Left lobe of liver (tissue), 2 donors: ENCODE data around the gene MPC1. TPM values are rescaled to one million over a fixed set of nuclear protein-coding genes. Genes with fewer than 3 reads are reported as not detected.
A peak's percentile ranks its signal among the peaks of the same experiment; 100 is the strongest.
"Not testable (repeated sequence)": the region's sequence is repeated elsewhere in the genome, so short reads cannot be mapped to it uniquely, and the experiment has no call there.

Experiments
- ATAC-seq: fragments of 200-7000 bp; cut with Tn5 transposase; one replicate; pipeline ENCODE4 v1.9.1; 2020; ENCODE audit warnings: mild to moderate bottlenecking, moderate library complexity
- DNase-seq: peaks from one replicate; pipeline ENCODE4 v3.0.0-alpha.2; 2020; ENCODE audit warnings: low spot score
- total RNA-seq: library from RNA; stranded (reverse); gene quantifications from one replicate; pipeline ENCODE4 v1.2.1, GENCODE V29; 2021
- donor health status: DM: no; HTN: no; CAD: no; lungs with moderate emphysema.
- donor health status: DM: no; HTN: yes; CAD: no.

The MPC1 gene
- total RNA-seq, 1 donor from 2014 or later = 120 TPM

GRCh38 chr6:166382500-166382932 is 224 bp downstream of the MPC1 start:
- DNase-seq (no peak), ATAC-seq (peak; percentile 3)

- ATAC-seq = peak; percentile 74
- peak; percentile 93 for DNase-seq
Measured at GRCh38 chr6:166381733-166382499, 824 bp downstream of the MPC1 start.

DNA sequence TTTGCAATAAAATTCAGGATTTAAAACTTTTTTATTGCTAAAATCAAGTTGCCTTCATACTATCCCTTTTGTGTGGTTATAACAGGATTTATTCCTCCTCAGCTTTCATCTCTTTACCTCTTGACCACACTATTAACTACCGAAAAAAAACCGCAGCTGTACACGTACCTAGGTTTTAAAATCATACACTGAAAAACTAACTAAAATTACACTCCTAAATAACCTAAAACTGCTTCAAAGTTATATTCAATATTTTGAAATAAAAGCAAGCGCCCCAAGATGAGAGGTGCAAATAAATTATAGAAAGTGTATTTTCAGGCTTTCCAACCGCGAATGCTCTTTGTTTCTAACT is 1.4 kb downstream of the MPC1 start:
- ATAC-seq (no peak), DNase-seq (no peak)

GRCh38 chr6:166379800-166380199 is 2.9 kb downstream of the MPC1 start:
- ATAC-seq (peak; percentile 5), DNase-seq (peak; percentile 80)

GRCh38 chr6:166379103-166379586 is 3.6 kb downstream of the MPC1 start:
- ATAC-seq (no peak), DNase-seq (no peak)

DNA sequence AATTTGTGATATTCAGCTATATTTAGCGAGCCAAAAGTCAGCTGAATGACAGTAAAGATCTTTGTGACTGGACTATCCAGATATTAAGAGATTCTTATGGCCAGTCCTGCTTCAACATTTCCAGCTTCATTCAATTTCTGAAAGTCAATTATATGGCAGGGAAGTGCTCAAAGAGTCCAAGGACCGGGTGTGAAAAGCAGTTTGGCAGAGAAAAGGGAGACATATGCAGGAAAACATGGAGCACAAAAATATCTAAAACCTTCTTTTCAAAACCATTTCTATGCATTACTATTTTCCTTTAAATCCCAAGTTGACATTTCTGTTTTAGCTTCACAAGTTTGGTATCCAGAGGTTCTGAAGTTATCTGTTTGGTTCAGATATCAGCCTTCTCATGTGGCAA is 5.0 kb downstream of the MPC1 start:
- DNase-seq (no peak), ATAC-seq (no peak)

DNA sequence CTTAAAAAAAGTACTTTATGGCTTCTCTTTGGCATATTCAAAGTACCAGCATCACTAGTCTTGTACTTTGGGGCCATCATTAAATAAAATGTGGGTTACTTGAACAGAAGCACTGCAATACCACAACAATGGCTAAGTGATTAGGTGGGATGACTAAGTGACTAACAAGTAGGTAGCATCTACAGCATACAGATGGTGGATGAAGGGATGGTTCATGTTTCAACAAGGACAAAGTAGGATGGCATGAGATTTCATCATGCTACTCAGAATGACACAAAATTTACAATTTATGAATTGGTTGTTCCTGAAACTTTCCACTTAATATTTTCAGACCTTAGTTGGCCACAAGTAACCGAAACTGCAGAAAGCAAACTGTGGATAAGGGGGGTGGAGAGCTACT is 7.7 kb downstream of the MPC1 start:
- DNase-seq (no peak), ATAC-seq (no peak)

DNA sequence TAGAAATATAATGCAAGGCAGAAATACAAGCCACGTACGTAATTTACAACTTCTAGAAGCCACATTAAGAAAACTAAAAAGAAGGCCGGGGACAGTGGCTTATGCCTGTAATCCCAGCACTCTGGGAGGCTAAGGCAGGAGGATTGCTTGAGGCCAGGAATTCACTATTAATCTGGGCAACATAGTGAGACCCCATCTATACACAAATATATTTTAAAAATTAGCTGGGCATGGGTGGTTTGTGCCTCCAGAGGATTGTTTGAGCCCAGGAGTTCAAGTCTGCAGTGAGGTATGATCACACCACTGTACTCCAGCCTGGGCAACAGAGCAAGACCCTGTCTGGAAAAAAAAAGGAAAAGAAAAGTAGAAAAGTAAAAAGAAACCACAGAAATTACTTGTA is 12.3 kb downstream of the MPC1 start:
- DNase-seq (no peak), ATAC-seq (no peak)

- no peak for DNase-seq
- ATAC-seq = no peak
Measured at GRCh38 chr6:166369782-166370181, 13.0 kb downstream of the MPC1 start.

GRCh38 chr6:166366921-166367320 is 15.8 kb downstream of the MPC1 start:
- ATAC-seq (no peak), DNase-seq (no peak)

GRCh38 chr6:166365806-166366205 is 16.9 kb downstream of the MPC1 start:
- DNase-seq (no peak), ATAC-seq (peak; percentile 27)

DNA sequence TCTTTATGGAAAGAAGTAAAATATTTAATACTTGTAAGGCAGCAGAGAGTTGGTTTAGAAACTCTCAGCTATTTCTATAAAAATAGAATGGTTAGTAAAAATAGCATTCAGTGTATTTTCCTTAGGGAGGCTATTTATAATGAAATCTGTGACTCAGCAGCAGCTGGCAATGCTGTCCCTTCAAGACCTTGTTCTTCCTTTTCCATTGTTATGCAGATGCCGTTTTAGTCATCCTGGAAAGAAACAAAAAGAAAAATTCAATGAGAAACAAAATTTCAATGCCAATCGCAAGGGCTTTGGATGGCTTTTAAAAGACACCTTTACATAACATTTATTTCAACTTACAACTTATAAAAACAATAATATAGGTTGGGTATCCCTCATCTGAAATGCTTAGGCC is 17.5 kb downstream of the MPC1 start:
- no peak for DNase-seq
- ATAC-seq = no peak

GRCh38 chr6:166364456-166364855 is 18.3 kb downstream of the MPC1 start:
- ATAC-seq (no peak), DNase-seq (no peak)

- DNase-seq, ATAC-seq: not testable (repeated sequence)
Measured at GRCh38 chr6:166362427-166362826, 20.3 kb downstream of the MPC1 start.

GRCh38 chr6:166361077-166361429 is 21.7 kb downstream of the MPC1 start:
- peak; percentile 87 for ATAC-seq
- DNase-seq = peak; percentile 94

DNA sequence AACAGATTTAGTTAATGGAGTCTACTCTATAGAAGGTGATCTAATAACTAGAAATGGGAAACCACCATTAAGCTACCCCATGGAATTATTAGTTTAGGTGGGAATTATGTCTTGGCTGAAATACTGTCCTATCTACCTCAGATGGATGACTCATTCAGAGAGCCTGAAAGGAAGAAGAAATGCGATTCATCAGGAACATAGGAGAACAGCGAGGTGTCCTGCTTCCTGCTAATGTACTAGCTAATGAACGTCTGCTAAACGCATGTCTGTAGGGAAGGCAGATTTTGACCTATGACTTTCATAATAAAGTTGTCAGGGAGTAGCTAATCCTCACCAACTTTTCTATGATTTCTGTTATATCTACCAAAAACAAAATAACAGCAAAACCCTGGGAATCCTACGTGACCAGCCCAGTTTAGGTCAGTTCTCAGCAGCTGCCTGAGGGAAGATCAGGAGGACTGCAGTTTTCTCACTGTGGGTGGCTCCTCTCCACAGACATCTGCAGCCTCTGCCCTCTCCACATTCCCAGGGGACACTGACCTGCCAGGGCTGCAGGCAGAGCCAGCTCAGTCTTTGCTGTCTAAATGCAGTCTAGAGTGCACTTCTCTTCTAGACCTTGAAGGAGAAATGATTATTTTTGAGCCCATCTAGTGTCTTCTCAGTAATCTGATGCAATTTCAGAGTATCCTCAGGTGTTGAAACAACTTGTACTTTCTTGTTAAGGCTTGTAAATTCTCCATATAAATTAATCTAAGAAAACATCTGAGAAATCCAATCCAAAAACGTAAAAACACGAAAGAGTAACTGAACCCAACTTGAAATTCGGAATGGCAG is 22.3 kb downstream of the MPC1 start:
- peak; percentile 93 for ATAC-seq
- peak; percentile 72 for DNase-seq

DNA sequence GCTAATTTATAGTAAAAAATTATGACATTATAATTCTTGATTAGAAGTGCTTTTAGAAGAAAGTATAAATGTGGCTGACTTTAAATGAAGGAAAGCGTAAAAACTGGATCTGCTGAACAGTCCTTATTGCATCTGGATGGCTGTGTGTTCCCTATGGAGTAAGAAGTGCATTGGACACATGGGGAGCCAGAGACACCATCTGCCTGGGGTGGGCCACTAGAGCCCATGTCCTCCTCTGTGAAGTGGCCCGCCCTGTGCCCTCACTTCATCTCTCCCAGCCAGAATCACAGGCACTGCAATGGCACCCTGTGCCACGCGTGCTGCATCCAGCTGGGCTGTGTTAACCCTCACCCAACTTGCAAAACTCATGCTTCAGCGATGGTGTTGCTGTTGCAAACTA is 27.2 kb downstream of the MPC1 start:
- DNase-seq (no peak), ATAC-seq (no peak)

DNA sequence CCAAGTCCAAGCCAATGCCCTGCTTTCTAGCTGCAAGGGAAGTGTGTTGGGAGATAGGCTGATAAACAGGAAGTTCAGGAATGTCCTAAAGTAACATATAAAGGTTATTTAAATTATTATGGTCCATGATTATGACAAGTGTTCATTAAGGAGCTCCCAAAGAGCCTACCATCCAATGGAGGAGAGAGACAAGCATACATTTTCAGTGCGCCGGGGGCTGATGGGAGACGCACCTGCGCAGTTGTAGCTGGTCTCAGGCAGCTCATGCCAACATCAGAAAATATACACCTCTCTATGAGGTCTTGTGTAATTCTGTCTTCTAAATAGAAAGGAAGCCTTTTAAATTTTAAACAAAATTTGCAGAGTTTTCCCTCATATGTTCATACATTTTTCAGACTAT is 27.8 kb downstream of the MPC1 start:
- no peak for DNase-seq
- ATAC-seq = no peak

DNA sequence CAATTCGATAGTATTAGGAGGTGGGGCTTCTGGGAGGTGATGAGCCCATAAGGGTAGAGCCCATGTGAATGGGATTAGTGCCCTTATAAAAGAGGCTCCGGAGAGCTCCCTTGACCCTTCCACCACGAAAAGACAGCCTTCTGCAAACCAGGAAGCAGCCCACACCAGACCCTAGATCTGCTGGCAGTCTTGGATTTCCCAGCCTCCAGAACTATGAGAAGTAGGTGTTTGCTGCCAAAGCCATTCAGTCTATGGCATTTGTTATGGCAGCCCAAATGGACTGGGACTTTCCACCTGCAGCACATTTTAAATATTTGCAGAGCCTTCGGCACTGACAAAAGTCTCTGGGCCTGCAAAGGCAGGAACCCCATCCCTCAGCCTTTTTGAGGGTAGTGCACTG is 28.6 kb downstream of the MPC1 start:
- ATAC-seq = no peak
- no peak for DNase-seq

GRCh38 chr6:166353507-166353906 is 29.2 kb downstream of the MPC1 start:
- DNase-seq (no peak), ATAC-seq (no peak)

DNA sequence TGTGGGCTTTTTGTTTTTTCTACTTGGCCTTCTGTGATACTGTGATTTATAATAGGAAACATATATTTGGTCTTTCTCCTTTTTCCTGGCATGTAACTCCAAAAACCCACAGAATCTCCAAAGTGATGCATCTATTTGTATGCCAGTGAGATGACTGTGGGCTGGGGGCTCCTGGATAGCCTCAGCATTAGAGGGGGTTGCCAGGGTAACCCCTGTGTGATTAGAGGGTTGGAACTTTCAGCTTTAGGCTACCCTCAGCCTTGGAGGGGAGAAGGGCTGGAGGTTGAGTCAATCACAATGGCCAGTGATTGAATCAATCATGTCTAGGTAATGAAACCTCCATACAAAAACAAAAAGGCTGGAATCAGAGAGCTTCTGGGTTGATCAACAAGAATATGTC is 29.8 kb downstream of the MPC1 start:
- DNase-seq = no peak
- no peak for ATAC-seq

GRCh38 chr6:166351715-166352285 is 30.9 kb downstream of the MPC1 start:
- no peak for DNase-seq
- peak; percentile 80 for ATAC-seq
